ENCODE data around the gene CASK. TPM values are rescaled to one million over a fixed set of nuclear protein-coding genes. Genes with fewer than 3 reads are reported as not detected.
A peak's percentile ranks its signal among the peaks of the same experiment; 100 is the strongest.

The CASK gene
- total and polyA plus RNA-seq, 2 donors from 2014 or later = 15.9 to 58.9 TPM

DNA sequence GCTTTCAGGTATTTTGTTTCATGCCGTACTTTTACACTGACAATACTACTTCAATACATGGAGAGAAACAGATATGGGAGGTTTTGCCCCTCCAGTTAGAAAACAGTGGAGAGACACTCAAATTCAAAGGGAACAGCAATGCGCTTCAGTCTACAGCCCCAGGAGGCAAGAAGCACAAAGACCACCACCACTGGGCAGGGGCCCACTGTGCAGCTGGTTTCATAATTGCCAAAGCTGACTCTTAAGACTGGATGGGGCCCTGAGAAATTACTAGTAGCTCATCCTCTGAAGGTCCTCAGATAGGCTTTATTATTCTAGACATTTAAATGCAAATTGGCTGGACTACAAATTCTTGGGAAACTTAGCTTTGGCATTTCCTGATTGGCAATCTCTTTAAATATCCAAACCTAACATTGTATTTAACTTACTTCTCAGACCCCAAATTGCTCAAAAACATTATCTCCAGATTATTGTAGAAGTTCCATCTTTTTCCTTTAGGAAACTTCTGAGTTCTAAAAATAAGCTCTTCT lies 320.5 kb downstream of the CASK start:
- no peaks in the 10 kb centered on the region for H3K27me3 ChIP-seq (ENCODE audit: control insufficient read depth, insufficient read depth, low read length)
- no peaks in the 10 kb centered on the region for H3K36me3 ChIP-seq (ENCODE audit: control insufficient read depth in 2 of 3, insufficient read depth in 3 of 3, low read length in 3 of 3)
- H3K4me1 ChIP-seq (ENCODE audit: control insufficient read depth in 2 of 3, insufficient read depth in 2 of 3, low read depth in 1 of 3, low read length in 3 of 3) = peaks cover 0 to 2% (median 0%) of the 10 kb centered on the region in 3 donors
- DNase-seq (no peak), FAIRE-seq (no peak)
- TF ChIP-seq, protein P1, sequence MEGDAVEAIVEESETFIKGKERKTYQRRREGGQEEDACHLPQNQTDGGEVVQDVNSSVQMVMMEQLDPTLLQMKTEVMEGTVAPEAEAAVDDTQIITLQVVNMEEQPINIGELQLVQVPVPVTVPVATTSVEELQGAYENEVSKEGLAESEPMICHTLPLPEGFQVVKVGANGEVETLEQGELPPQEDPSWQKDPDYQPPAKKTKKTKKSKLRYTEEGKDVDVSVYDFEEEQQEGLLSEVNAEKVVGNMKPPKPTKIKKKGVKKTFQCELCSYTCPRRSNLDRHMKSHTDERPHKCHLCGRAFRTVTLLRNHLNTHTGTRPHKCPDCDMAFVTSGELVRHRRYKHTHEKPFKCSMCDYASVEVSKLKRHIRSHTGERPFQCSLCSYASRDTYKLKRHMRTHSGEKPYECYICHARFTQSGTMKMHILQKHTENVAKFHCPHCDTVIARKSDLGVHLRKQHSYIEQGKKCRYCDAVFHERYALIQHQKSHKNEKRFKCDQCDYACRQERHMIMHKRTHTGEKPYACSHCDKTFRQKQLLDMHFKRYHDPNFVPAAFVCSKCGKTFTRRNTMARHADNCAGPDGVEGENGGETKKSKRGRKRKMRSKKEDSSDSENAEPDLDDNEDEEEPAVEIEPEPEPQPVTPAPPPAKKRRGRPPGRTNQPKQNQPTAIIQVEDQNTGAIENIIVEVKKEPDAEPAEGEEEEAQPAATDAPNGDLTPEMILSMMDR (IDR thresholded peaks at IDR 0.05; ENCODE audit: borderline replicate concordance, extremely low read depth, insufficient read depth) = no peak
- H3K27ac ChIP-seq (ENCODE audit: low read depth in 2 of 2, low read length in 2 of 2) = no peak overlapping the region
- H3K9me3 ChIP-seq (ENCODE audit: control insufficient read depth in 2 of 3, insufficient read depth in 1 of 3, low read length in 3 of 3) = no peaks in the 10 kb centered on the region
- intact Hi-C loops (cut with DNase I) = no loop called here
- no peak overlapping the region for H3K9ac ChIP-seq (ENCODE audit: low read length in 3 of 3)
- no peak overlapping the region for H3K4me3 ChIP-seq (ENCODE audit: low read length in 3 of 3)

DNA sequence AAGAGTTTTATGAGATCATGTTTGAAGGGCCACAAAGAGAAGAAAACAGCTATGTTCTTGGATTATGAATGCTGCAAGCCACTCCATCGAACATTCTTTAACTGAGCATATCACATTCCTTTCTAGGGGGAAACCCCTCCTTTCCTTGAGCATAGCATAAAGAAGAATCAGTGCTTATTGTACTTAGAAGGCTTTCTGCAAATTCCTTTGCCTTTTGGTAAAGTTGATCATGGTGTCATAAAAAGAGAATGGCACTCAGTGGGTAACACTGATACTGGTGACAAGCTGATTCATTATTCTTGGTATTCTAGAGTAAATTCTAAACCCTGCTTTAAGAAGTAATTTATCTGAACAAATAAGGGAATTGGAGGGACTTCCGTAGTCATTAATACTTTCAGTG lies 323.1 kb downstream of the CASK start:
- intact Hi-C loops (cut with DNase I) = no loop called here
- no peak for FAIRE-seq
- DNase-seq = peak in 2 of 5 donors; percentile 12 to 14
- H3K36me3 ChIP-seq (ENCODE audit: control insufficient read depth in 2 of 3, insufficient read depth in 3 of 3, low read length in 3 of 3) = no peaks in the 10 kb centered on the region
- no peaks in the 10 kb centered on the region for H3K27me3 ChIP-seq (ENCODE audit: control insufficient read depth, insufficient read depth, low read length)
- H3K9me3 ChIP-seq (ENCODE audit: control insufficient read depth in 2 of 3, insufficient read depth in 1 of 3, low read length in 3 of 3) = no peaks in the 10 kb centered on the region
- H3K4me1 ChIP-seq (ENCODE audit: control insufficient read depth in 2 of 3, insufficient read depth in 2 of 3, low read depth in 1 of 3, low read length in 3 of 3) = no peaks in the 10 kb centered on the region
- no peak overlapping the region for H3K9ac ChIP-seq (ENCODE audit: low read length in 3 of 3)
- TF ChIP-seq, protein P1 (IDR thresholded peaks at IDR 0.05; ENCODE audit: borderline replicate concordance, extremely low read depth, insufficient read depth) = no peak
- H3K27ac ChIP-seq (ENCODE audit: low read depth in 2 of 2, low read length in 2 of 2) = no peak overlapping the region
- no peak overlapping the region for H3K4me3 ChIP-seq (ENCODE audit: low read length in 3 of 3)

DNA sequence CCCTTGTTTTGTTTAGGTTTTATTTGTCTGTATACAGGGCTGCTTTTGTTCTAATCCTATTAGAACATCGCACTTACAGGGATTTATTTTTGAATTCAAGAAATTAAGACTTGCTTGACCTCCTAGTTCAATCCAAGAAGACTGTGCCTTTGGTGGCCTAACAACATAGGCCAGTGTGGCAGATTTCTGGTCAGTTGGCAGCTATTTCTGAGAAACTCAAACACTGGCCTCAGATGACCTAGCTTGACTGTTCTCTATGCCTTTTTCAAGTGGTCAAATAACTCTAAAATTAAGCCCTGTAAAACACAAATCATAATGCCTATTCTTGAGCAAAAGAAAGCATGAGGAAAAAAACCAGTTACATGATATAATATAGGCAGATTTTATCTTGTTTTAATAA lies 323.8 kb downstream of the CASK start:
- Histone ChIP-seq H3K36me3 (ENCODE audit: control insufficient read depth in 2 of 3, insufficient read depth in 3 of 3, low read length in 3 of 3) (no peaks in the 10 kb centered on the region), H3K4me1 (ENCODE audit: control insufficient read depth in 2 of 3, insufficient read depth in 2 of 3, low read depth in 1 of 3, low read length in 3 of 3) (no peaks in the 10 kb centered on the region), H3K9me3 (ENCODE audit: control insufficient read depth in 2 of 3, insufficient read depth in 1 of 3, low read length in 3 of 3) (no peaks in the 10 kb centered on the region), H3K4me3 (ENCODE audit: low read length in 3 of 3) (no peak overlapping the region), H3K27me3 (ENCODE audit: control insufficient read depth, insufficient read depth, low read length) (no peaks in the 10 kb centered on the region), H3K27ac (ENCODE audit: low read depth in 2 of 2, low read length in 2 of 2) (no peak overlapping the region), H3K9ac (ENCODE audit: low read length in 3 of 3) (peak overlapping the region in 1 of 3 donors; percentile 12)
- TF ChIP-seq, protein P1 (IDR thresholded peaks at IDR 0.05; ENCODE audit: borderline replicate concordance, extremely low read depth, insufficient read depth) = no peak
- DNase-seq = no peak
- intact Hi-C loops (cut with DNase I) = no loop called here
- no peak for FAIRE-seq

DNA sequence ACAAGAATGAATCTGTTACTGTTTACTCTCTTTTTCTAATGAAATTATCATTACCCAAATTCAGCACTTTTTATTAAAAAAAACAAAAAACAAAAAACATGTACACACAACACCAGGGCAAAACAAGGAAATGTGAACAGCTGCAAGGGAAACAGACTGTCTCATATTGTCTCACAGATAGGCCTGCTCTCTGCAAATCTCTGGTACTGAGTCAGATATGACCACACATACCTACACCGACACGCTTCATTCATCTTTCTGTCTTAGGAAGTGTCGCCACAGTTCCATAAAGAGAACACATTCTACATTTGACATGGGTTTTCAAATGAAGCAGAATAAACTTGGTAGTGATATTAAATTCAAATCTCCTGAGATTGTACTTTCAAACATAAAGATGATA lies 326.8 kb downstream of the CASK start:
- Histone ChIP-seq H3K9me3 (ENCODE audit: control insufficient read depth in 2 of 3, insufficient read depth in 1 of 3, low read length in 3 of 3) (no peaks in the 10 kb centered on the region), H3K4me1 (ENCODE audit: control insufficient read depth in 2 of 3, insufficient read depth in 2 of 3, low read depth in 1 of 3, low read length in 3 of 3) (no peaks in the 10 kb centered on the region), H3K9ac (ENCODE audit: low read length in 3 of 3) (no peak overlapping the region), H3K4me3 (ENCODE audit: low read length in 3 of 3) (no peak overlapping the region), H3K27ac (ENCODE audit: low read depth in 2 of 2, low read length in 2 of 2) (no peak overlapping the region), H3K36me3 (ENCODE audit: control insufficient read depth in 2 of 3, insufficient read depth in 3 of 3, low read length in 3 of 3) (no peaks in the 10 kb centered on the region), H3K27me3 (ENCODE audit: control insufficient read depth, insufficient read depth, low read length) (no peaks in the 10 kb centered on the region)
- intact Hi-C loops (cut with DNase I) = no loop called here
- TF ChIP-seq, protein P1 (IDR thresholded peaks at IDR 0.05; ENCODE audit: borderline replicate concordance, extremely low read depth, insufficient read depth) = no peak
- DNase-seq (no peak), FAIRE-seq (peak; percentile 38)

Data from kidney (tissue), 14 donors.